Activated CD8-positive, alpha-beta memory T cell treated with anti-CD3 and anti-CD28 coated beads, Interleukin-2, amount 50 U/mL, for 4 hours (primary cell): ENCODE data around the gene VAV3.
"Not testable (repeated sequence)": the region's sequence is repeated elsewhere in the genome, so short reads cannot be mapped to it uniquely, and the experiment has no call there.

Source experiments
- DNase-seq: peaks from one replicate; pipeline ENCODE4 v3.0.0-alpha.2; 2020

VAV3 gene

DNA sequence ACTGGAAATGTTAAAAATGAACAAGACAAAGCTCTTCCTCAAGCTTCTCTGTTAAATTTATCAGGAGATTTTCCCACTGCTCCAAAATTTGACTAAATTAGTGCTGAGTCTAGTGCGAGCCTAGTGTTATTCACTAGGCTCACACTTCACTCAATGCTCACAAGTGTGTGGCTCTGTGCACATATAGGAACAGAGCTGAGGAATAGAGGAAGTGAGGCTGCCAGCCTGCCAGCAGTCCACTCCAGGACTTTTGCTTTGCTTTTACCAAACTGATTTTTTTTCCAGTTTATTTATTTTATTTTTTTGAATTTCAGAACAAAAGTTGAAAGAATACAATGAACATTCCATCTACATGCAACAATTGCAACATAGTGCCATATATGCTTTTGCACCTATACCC lies 87.2 kb downstream of the VAV3 start:
- DNase-seq: no peak

GRCh38 chr1:107877092-107877491 lies 87.9 kb downstream of the VAV3 start:
- no peak for DNase-seq

DNA sequence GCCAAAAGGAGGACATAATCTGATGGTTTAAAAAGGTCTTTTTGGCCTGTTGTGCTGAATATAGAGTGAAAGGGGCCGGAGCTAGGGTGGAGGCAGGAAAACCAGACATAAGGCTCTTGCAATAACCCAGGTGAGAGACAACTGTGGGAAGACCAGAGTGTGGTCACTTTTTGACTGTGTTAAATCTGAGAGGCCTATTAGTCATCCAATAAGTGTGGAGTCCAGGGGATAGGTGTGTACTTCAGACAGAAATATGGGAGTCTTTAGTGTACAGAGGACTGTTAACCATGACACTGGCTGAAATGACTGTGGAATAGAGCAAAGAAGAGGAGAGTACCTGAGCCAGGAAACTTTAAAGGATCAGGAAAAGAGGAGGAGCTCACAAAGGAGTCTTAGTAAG lies 89.3 kb downstream of the VAV3 start:
- DNase-seq: no peak

GRCh38 chr1:107874221-107874620 lies 90.8 kb downstream of the VAV3 start:
- DNase-seq: no peak

- no peak for DNase-seq
Measured at GRCh38 chr1:107871687-107872395, 93.1 kb downstream of the VAV3 start.

DNA sequence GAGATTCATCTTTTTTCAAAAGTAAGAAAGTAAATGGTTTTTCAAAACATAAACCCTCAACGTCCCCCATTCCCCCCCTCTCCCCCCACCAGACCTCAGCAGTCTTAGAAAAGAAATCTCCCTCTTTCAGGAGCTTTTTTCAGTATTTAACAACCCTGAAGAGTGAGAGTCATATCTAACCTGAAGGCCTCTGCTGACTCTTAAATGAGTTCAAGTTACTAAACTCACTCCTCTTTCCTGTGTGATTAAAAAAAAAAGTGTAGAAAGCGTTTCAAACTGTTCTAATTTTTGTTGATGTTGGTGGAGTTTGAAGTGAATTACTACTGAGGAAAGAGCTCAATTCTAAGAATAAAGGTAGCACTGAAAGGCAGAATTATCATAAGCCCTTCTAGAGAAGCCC lies 93.7 kb downstream of the VAV3 start:
- no peak for DNase-seq

GRCh38 chr1:107870696-107871095 lies 94.3 kb downstream of the VAV3 start:
- no peak for DNase-seq

GRCh38 chr1:107867897-107868296 lies 97.1 kb downstream of the VAV3 start:
- DNase-seq: no peak

DNA sequence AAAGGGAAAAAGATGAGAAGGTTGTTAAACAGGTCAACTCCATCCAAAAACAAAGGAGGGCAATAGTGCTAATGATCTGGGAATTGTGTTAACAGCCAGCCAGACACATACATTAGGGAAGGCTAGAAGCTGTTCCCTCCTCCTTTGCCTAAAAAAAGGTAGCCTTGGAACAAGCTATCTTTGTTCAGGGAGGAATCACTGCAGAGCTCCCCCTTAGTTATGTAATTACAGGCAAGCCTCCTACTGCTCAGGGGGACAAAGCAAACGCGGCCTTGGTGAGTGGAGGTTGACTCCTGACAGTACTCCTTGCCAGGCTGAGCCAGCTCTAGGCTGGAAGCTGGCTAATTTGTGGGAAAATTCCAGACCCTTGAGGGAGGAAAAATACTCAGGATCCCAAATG lies 97.6 kb downstream of the VAV3 start:
- no peak for DNase-seq

GRCh38 chr1:107866870-107867269 lies 98.1 kb downstream of the VAV3 start:
- DNase-seq: no peak

- no peak for DNase-seq
Measured at GRCh38 chr1:107865627-107866026, 99.4 kb downstream of the VAV3 start.

DNA sequence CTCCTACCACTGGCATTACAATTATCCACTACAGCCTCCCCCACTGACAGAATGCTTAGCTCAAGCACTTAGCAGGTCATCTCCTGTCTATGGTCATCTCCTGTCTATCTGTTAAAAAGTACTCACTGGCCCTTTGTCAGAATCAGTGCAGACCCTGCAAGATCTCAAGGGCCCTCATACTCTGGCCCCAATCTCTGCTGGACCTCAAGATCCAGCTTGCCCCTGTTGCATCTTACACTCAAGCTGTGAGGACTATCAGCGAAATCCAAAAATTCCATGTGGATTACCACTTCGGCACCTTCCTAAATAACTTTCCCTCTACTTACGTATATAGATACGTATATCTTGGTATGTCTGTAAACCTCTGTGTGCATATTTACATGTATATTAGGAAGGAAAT lies 101.6 kb downstream of the VAV3 start:
- DNase-seq: no peak

DNA sequence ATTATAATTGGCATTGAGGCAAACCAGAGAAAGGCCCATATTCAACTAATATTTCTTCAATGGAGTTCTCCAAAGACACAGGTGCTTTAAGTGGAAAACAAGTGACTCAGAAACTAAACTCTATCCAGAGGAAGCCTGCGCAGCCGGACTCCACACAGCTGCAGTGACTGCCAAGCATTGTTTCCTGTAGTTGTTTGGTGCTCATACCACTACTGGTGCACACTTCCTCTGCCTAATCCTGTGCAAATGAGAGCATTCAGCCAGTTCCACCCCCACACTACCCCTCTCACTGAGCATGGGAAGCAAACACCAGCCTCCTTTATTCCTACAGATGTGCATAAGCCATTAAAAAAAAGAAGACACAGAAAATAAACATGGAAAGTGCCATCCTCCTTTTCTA lies 102.9 kb downstream of the VAV3 start:
- DNase-seq: no peak

GRCh38 chr1:107858323-107858722 lies 106.7 kb downstream of the VAV3 start:
- DNase-seq: no peak

- no peak for DNase-seq
Measured at GRCh38 chr1:107851418-107851817, 113.6 kb downstream of the VAV3 start.

DNA sequence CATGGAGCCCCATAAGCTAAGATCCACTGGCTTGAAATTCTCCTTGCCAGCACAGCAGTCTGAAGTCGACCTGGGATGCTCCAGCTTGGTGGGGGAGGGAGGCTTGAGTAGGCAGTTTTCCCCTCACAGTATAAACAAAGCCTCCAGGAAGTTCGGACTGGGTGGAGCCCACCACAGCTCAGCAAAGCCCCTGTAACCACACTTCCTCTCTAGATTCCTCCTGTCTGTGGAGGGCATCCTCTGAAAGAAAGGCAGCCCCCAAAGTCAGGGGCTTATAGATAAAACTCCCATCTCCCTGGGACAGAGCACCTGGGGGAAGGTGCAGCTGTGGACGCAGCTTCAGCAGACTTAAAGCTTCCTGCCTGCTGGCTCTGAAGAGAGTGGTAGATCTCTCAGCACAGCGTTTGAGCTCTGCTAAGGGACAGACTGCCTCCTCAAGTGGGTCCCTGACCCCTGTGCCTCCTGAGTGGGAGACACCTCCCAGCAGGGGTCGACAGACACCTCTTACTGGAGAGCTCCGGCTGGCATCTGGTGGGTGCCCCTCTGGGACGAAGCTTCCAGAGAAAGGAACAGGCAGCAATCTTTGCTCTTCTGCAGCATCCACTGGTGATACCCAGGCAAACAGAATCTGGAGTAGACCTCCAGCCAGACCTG lies 120.3 kb downstream of the VAV3 start:
- not testable (repeated sequence) for DNase-seq

DNA sequence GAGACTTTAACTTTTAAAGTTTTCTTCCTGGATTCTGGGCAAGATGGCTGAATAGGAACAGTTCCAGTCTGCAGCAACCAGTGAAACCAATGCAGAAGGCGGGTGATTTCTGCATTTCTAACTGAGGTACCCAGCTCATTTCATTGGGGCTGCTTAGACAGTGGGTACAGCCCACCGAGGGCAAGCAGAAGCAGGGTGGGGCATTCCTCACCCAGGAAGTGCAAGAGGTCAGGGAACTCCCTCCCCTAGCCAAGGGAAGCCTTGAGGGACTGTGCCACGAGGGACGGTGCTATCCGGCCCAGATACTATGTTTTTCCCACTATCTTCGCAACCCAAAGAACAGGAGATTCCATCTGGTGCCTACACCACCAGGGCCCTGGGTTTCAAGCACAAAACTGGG lies 121.0 kb downstream of the VAV3 start:
- DNase-seq: no peak

DNA sequence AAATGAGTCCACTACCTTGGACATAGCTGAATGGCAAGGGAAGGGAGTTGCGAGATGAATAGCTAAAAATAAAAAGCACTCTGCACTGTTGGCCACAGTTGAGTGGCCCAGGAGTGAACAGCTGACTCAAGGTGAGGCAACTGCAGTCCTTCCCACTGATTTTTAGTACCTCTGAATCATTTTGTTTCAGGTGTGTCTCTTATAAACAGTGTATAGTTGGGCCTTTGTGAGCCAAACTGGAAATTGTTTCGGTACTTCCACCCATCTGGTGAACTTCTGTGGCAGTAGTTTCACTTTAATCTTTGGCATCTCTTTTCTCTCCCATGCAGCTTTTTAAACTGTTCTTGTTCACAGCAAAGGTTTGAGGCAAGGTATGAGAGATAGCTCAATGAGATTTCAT lies 122.7 kb downstream of the VAV3 start:
- no peak for DNase-seq

DNA sequence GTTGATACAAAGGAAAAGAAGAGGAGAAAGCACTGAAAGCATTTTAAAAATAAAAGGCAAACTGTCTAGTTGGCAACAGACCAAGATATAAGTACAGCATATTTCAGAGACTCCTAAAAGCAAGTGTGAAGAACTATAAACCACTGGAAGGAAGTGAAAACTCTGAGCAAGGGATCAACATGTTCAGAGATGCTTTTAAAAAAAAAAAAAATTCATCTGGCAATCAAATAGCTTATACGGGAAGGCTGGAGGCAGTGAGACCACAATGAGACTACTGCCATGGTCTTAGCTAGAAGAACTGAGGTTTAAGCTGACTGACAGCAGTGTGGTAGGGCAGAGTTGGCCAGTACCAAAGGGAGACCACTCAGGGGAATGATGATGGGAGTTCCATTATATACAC lies 124.3 kb downstream of the VAV3 start:
- no peak for DNase-seq

- DNase-seq: no peak
Measured at GRCh38 chr1:107838056-107838455, 126.9 kb downstream of the VAV3 start.

- DNase-seq: no peak
Measured at GRCh38 chr1:107835151-107835670, 129.8 kb downstream of the VAV3 start.

DNA sequence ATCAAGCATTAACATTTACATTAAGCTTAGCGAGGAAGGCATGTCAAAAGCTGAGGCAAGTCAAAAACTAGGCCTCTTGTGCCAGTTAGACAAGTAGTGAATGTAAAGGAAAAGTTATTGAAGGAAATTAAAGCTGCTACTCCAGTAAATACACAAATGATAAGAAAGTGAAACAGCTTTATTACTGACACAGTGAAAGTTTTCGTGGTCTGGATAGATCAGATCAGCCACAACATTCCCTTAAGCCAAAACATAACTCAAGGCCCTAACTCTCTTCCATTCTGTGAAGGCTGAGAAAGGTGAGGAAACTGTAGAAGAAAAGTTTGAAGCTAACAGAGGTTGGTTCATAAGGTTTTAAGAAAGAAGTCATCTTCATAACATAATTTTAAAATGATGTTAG lies 131.9 kb downstream of the VAV3 start:
- no peak for DNase-seq

DNA sequence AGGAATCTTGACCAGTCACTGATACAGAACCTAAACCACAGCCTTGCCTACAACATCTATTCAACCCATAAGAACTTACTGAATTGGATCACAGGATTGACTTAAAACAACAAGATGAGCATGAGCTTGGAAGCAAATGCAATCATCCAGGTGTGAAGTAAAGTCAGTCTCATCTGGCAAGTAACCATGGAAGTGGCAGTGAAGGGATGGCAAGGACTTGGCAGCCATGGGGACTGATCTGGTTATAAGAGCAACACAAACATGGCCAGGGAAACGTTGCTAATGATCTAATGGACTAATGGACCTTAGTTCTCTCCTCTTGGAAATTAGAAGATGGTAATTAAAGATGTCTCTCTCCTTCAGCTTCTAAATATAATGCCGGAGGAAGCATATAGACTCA lies 133.1 kb downstream of the VAV3 start:
- no peak for DNase-seq

- no peak for DNase-seq
Measured at GRCh38 chr1:107830526-107830925, 134.5 kb downstream of the VAV3 start.

- no peak for DNase-seq
Measured at GRCh38 chr1:107830075-107830474, 134.9 kb downstream of the VAV3 start.
